Gastroesophageal sphincter (tissue), 4 donors: Measurements from ENCODE around the gene ISG20. TPM values are rescaled to one million over a fixed set of nuclear protein-coding genes. Genes with fewer than 3 reads are reported as not detected.

Experiments
- ATAC-seq: fragments of 150-250 bp; one replicate; pipeline ENCODE4 v1.9.1; 2016; ENCODE audit warnings: mild to moderate bottlenecking, moderate library complexity
- H3K27ac ChIP-seq, 4 donors: fragments of 200-600 bp; sonication (generic) in 3 of 4; 1 replicate in 3 of 4; 2 replicates in 1 of 4; pipeline ENCODE4 v1.5.1; 2016 to 2019
- H3K27me3 ChIP-seq: fragments of 200-600 bp; sonication (generic); one replicate; pipeline ENCODE4 v1.5.1; 2019
- H3K36me3 ChIP-seq, 2 donors: fragments of 200-600 bp; sonication (generic); one replicate each; pipeline ENCODE4 v1.5.1; 2019; ENCODE audit warnings: control low read depth in 1 of 2
- H3K4me1 ChIP-seq, 3 donors: fragments of 200-600 bp; sonication (generic); 1 replicate in 2 of 3; 2 replicates in 1 of 3; pipeline ENCODE4 v1.5.1; 2016 to 2019; ENCODE audit warnings: control low read depth in 2 of 3
- H3K4me3 ChIP-seq, 2 donors: fragments of 200-600 bp; sonication (generic); one replicate each; pipeline ENCODE4 v1.5.1; 2019; ENCODE audit warnings: mild to moderate bottlenecking in 1 of 2, moderate library complexity in 1 of 2
- H3K9me3 ChIP-seq, 3 donors: fragments of 200-600 bp; sonication (generic); one replicate each; pipeline ENCODE4 v1.5.1; 2017 to 2019; ENCODE audit warnings: control low read depth in 2 of 3
- EP300 ChIP-seq: sonication (generic); formaldehyde crosslinking; IDR thresholded peaks from one replicate; pipeline ENCODE4 v1.6.1; 2017; ENCODE audit warnings: antibody characterized with exemption, mild to moderate bottlenecking
- POLR2A ChIP-seq, 2 donors: fragments of 450-650 bp; IDR thresholded peaks; one replicate each; pipeline ENCODE4 v1.6.1; 2017; ENCODE audit warnings: antibody characterized with exemption in 2 of 2, mild to moderate bottlenecking in 2 of 2, moderate library complexity in 1 of 2
- POLR2AphosphoS5 ChIP-seq: sonication (generic); formaldehyde crosslinking; IDR thresholded peaks from one replicate; pipeline ENCODE4 v1.6.1; 2017; ENCODE audit warnings: antibody characterized with exemption
- WGBS, 2 donors: methylation state at CpG; one replicate each; pipeline ENCODE4 v1.1.5; 2018; ENCODE audit warnings: low coverage in 1 of 2; 5-methylcytosine and 5-hydroxymethylcytosine counted together
- total RNA-seq, 4 donors: library from RNA; depleted of rRNA; stranded (reverse); fragments of >200 nt; gene quantifications; one replicate each; pipeline ENCODE4 v1.1.0, GENCODE V29; 2016
- TF ChIP-seq, protein P1 (sequence below), 4 experiments: fragments of 200-600 bp in 2 of 4; fragments of 450-650 bp in 2 of 4; sonication (generic) in 1 of 4; IDR thresholded peaks; one replicate each; pipeline ENCODE4 v1.5.1; 2017 to 2019; ENCODE audit warnings: antibody characterized with exemption in 4 of 4, mild to moderate bottlenecking in 2 of 4, moderate library complexity in 2 of 4

ISG20 gene
- total RNA-seq, 4 donors from 2014 or later: 2.5 to 8.7 (median 5.9) TPM

DNA sequence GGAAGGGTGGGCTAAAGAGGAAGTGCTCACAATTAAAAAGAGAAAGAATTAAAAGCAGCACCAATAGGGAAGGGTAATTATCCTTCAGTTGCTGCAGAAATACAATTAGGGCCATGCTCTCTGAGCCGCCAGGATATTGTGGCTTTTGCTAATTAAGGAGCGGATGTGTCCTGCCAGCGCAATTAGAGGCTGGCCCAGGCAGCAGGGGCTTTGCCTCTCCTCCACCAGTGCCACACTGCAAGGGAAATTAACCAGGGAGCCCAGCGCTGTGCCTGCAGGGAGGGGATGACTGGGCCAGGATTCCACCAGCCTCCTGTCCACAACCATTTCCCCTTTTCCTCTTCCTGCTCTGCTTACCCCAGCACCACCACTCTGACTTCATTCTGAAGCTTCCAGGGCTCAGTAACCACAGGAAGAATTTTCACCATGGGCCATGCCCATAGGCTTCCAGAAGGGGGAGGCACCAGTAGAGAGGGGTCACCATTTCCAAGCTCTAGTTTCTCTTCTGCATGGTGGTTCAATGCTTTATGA, 28.1 kb upstream of the ISG20 start:
- WGBS, 2 donors: 38 to 48% methylated on average over 3 to 4 of the region's 4 CpGs
- H3K27ac ChIP-seq: no peak overlapping the region
- no peak for TF ChIP-seq EP300
- TF ChIP-seq POLR2AphosphoS5: no peak
- no peak for ATAC-seq
- peaks cover 0 to 7% (median 0%) of the 10 kb centered on the region in 3 donors for H3K4me1 ChIP-seq
- H3K4me3 ChIP-seq: no peak overlapping the region
- H3K36me3 ChIP-seq: no peaks in the 10 kb centered on the region
- peaks cover 53% of the 10 kb centered on the region for H3K27me3 ChIP-seq
- no peaks in the 10 kb centered on the region for H3K9me3 ChIP-seq

DNA sequence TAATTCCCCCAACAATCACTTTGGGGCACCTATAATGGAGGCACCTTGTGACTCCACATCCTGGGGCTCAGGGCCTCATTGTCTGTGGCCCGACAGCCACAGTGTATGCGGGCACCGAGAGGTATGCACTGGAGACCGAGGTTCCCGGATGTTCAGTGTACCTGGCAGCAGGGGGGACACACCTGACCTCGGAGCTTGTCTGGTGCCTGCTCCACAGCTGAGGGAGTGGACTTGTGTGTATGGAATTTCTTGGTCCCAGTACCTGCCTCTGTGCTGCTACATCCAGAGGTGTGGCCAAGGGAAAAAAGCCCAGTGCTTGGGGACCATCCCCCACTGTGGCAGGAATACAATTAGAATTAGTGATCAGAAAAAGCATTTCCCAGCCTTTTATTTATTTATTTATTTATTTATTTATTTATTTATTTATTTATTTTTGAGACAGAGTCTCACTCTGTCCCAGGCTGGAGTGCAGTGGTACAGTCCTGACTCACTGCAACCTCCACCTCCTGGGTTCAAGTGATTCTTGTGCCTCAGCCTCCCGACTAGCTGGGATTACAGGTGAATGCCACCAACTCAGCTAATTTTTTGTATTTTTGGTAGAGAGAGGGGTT, 26.5 kb upstream of the ISG20 start:
- Histone ChIP-seq H3K9me3 (no peaks in the 10 kb centered on the region), H3K4me3 (no peak overlapping the region), H3K27me3 (peaks cover 43% of the 10 kb centered on the region), H3K27ac (no peak overlapping the region), H3K36me3 (no peaks in the 10 kb centered on the region), H3K4me1 (peaks cover 0 to 4% (median 0%) of the 10 kb centered on the region in 3 donors)
- 55 to 70% methylated on average over 4 to 6 of the region's 7 CpGs for WGBS, 2 donors
- ATAC-seq: no peak
- TF ChIP-seq EP300: no peak
- TF ChIP-seq POLR2A (IDR thresholded peaks at IDR 0.05): no peak
- TF ChIP-seq, protein P1, sequence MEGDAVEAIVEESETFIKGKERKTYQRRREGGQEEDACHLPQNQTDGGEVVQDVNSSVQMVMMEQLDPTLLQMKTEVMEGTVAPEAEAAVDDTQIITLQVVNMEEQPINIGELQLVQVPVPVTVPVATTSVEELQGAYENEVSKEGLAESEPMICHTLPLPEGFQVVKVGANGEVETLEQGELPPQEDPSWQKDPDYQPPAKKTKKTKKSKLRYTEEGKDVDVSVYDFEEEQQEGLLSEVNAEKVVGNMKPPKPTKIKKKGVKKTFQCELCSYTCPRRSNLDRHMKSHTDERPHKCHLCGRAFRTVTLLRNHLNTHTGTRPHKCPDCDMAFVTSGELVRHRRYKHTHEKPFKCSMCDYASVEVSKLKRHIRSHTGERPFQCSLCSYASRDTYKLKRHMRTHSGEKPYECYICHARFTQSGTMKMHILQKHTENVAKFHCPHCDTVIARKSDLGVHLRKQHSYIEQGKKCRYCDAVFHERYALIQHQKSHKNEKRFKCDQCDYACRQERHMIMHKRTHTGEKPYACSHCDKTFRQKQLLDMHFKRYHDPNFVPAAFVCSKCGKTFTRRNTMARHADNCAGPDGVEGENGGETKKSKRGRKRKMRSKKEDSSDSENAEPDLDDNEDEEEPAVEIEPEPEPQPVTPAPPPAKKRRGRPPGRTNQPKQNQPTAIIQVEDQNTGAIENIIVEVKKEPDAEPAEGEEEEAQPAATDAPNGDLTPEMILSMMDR (IDR thresholded peaks at IDR 0.05): no peak
- no peak for TF ChIP-seq POLR2AphosphoS5

DNA sequence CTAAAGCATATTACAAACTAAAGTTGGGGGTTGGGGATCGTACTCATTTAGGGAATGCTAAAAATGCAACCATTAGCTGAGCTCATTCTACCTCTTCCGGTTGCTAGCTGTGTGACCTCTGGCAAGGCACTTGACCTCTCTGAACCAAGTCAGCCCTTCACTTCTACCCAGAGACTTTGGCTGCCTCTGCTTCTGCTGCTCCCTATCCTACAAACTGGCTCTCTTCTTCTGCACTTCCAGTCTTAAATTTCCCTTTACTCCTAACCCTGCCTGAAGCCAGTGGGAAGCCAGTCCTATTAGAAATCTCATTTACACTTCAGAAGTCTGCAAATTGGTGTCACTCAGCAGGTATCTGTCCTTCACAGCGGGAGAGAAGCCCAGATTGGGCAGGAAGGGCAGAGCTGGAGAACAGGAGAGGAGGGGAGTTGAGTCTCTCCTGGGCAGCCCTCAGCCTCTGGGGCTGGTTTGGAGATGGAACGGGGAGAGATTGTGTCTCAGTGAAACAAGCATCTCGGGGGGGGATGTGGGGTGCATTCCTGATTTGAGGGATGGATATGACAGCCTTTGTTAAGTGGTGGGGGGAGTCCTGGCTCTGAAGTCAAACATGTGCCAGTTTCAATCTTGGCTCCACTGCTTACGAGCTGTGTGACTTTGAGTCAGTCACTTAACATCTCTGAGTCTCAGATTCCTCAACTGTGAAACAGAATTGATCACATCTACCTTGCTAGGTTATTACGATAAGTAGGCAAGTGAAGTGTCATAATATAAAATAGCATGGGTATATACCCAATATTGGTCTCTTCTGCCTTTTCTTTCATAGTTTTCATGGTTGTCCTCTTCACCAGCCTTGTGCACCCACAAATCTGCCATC, 25.5 kb upstream of the ISG20 start:
- Histone ChIP-seq H3K9me3 (no peaks in the 10 kb centered on the region), H3K27me3 (peaks cover 38% of the 10 kb centered on the region), H3K4me3 (no peak overlapping the region), H3K36me3 (no peaks in the 10 kb centered on the region), H3K27ac (no peak overlapping the region), H3K4me1 (peaks cover 0 to 4% (median 0%) of the 10 kb centered on the region in 3 donors)
- TF ChIP-seq POLR2A (IDR thresholded peaks at IDR 0.05): no peak
- TF ChIP-seq, protein P1 (IDR thresholded peaks at IDR 0.05): no peak
- TF ChIP-seq EP300: no peak
- no peak for TF ChIP-seq POLR2AphosphoS5
- 28 to 37% methylated on average over 4 to 7 of the region's 7 CpGs for WGBS, 2 donors
- no peak for ATAC-seq

DNA sequence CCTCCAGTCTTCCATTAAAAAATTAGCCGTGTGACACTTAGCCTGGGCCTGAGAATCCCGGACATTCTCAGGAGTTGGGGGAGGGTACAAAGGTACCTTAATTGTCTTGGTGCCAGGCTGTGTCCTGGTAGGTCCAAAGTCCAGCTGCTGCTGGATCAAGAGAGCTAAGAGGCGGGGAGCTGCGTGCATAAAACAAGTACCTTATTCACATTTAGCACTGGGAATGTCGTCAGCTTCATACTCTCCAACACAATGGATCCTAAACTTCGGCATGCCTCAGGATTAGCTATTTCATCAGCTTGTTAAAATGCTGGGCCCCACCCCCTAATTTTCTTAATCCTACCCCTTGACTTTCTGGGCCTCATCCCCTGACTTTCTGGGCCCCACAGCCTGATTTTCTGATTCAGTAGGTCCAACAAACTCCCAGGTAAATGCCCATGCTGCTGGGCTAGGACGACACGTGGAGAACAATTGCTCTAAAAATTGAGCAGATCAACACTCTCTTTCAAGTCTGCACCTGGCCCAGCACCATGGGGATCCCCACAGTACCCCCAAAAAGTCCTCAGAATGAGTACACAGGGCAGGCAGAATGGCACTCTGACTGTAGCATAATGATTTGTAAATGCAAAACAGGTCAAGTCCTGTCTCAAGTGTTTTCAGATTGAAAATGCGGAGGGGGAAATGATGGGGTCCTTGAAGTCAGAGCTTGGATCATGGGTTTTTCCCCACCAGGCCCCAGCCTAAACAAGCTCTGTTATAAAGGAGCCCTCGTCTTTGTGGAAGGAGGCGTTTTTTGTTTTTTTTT, 23.3 kb upstream of the ISG20 start:
- TF ChIP-seq, protein P1 (IDR thresholded peaks at IDR 0.05): no peak
- TF ChIP-seq POLR2AphosphoS5 (no peak), POLR2A (IDR thresholded peaks at IDR 0.05) (no peak), EP300 (no peak)
- Histone ChIP-seq H3K9me3 (no peaks in the 10 kb centered on the region), H3K36me3 (no peaks in the 10 kb centered on the region), H3K4me3 (no peak overlapping the region), H3K27me3 (peaks cover 38% of the 10 kb centered on the region), H3K27ac (no peak overlapping the region), H3K4me1 (peaks cover 0 to 4% (median 0%) of the 10 kb centered on the region in 3 donors)
- whole genome bisulfite sequencing, 2 donors: 83 to 87% methylated on average over 5 to 7 of the region's 11 CpGs
- ATAC-seq: no peak

DNA sequence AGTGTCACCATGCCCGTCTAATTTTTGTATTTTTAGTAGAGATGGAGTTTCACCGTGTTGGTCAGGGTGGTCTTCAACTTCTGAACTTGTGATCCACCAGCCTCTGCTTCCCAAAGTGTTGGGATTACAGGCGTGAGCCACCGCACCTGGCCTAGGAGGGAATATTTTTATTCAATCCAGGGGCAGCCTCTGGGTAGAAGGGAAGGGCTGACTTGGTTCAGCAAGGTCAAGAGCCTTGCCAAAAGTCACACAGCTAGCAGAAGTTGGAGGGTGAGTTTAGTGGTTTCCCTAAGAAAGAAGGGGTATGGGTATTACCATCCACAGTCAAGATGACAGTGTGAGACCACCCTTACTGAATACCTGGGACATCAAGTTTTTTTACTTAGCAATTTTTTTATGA, 22.6 kb upstream of the ISG20 start:
- Histone ChIP-seq H3K27me3 (peaks cover 38% of the 10 kb centered on the region), H3K4me1 (peaks cover 0 to 9% (median 4%) of the 10 kb centered on the region in 3 donors), H3K27ac (no peak overlapping the region), H3K36me3 (no peaks in the 10 kb centered on the region), H3K9me3 (no peaks in the 10 kb centered on the region), H3K4me3 (no peak overlapping the region)
- TF ChIP-seq EP300 (no peak), POLR2AphosphoS5 (no peak), POLR2A (IDR thresholded peaks at IDR 0.05) (no peak)
- TF ChIP-seq, protein P1 (IDR thresholded peaks at IDR 0.05): no peak
- WGBS, 2 donors: 74% methylated on average over 2 of the region's 4 CpGs; no CpG with 5 or more reads in 1 of the 2 donors
- no peak for ATAC-seq
